DND-41 (cell line): ENCODE measurements around the gene MSANTD1.

Experiments
- CTCF ChIP-seq: IDR thresholded peaks from 2 replicates; pipeline ENCODE4 v1.5.1; 2012; ENCODE audit warnings: borderline replicate concordance, low read length, moderate library complexity, mild to moderate bottlenecking; ENCODE audit not compliant: poor library complexity, severe bottlenecking; ENCODE audit errors: extremely low read depth
- EZH2 ChIP-seq: IDR thresholded peaks from 3 replicates; pipeline ENCODE4 v1.6.1; 2012; ENCODE audit warnings: borderline replicate concordance, low read depth, mild to moderate bottlenecking, moderate library complexity, low read length, inconsistent platforms; ENCODE audit not compliant: severe bottlenecking

- TF ChIP-seq EZH2 (no peak), CTCF (no peak)
Measured at GRCh38 chr4:3205995-3206394, 43.0 kb upstream of the MSANTD1 start.
